ENCODE data around the gene CEP112. TPM values are rescaled to one million over a fixed set of nuclear protein-coding genes. Genes with fewer than 3 reads are reported as not detected.

CEP112 gene
- total and polyA plus RNA-seq, 2 donors = 4.6 to 8.5 TPM

- 96% methylated on average over 7 of the region's 7 CpGs for WGBS
- no peak overlapping the region for H3K27ac ChIP-seq (ENCODE audit: low read depth in 1 of 2, low read length in 1 of 2)
- no peaks in the 10 kb centered on the region for H3K27me3 ChIP-seq (ENCODE audit: control insufficient read depth in 2 of 2, insufficient read depth in 1 of 2, low read length in 1 of 2)
- no peak overlapping the region for H3K4me3 ChIP-seq (ENCODE audit: low read length in 2 of 2)
- H3K4me1 ChIP-seq (ENCODE audit: control insufficient read depth in 2 of 2, insufficient read depth in 2 of 2, low read length in 2 of 2) = no peaks in the 10 kb centered on the region
- no peaks in the 10 kb centered on the region for H3K9me3 ChIP-seq (ENCODE audit: control insufficient read depth in 2 of 2, insufficient read depth in 1 of 2, low read length in 1 of 2)
- H3K36me3 ChIP-seq (ENCODE audit: control insufficient read depth in 2 of 2, insufficient read depth in 2 of 2, low read length in 1 of 2) = no peaks in the 10 kb centered on the region
- DNase-seq (ENCODE audit: low read depth in 6 of 9, low spot score in 9 of 9) = no peak
Measured at GRCh38 chr17:65670667-65671371, 521.1 kb downstream of the CEP112 start.

- DNase-seq (ENCODE audit: low read depth in 6 of 9, low spot score in 9 of 9) = no peak
- 94% methylated on average over 5 of the region's 5 CpGs for WGBS
- Histone ChIP-seq H3K27ac (ENCODE audit: low read depth in 1 of 2, low read length in 1 of 2) (no peak overlapping the region), H3K4me1 (ENCODE audit: control insufficient read depth in 2 of 2, insufficient read depth in 2 of 2, low read length in 2 of 2) (no peaks in the 10 kb centered on the region), H3K36me3 (ENCODE audit: control insufficient read depth in 2 of 2, insufficient read depth in 2 of 2, low read length in 1 of 2) (no peaks in the 10 kb centered on the region), H3K9me3 (ENCODE audit: control insufficient read depth in 2 of 2, insufficient read depth in 1 of 2, low read length in 1 of 2) (no peaks in the 10 kb centered on the region), H3K4me3 (ENCODE audit: low read length in 2 of 2) (no peak overlapping the region), H3K27me3 (ENCODE audit: control insufficient read depth in 2 of 2, insufficient read depth in 1 of 2, low read length in 1 of 2) (no peaks in the 10 kb centered on the region)
Measured at GRCh38 chr17:65668211-65668610, 523.7 kb downstream of the CEP112 start.

GRCh38 chr17:65667656-65668055, 524.3 kb downstream of the CEP112 start:
- Histone ChIP-seq H3K36me3 (ENCODE audit: control insufficient read depth in 2 of 2, insufficient read depth in 2 of 2, low read length in 1 of 2) (no peaks in the 10 kb centered on the region), H3K27me3 (ENCODE audit: control insufficient read depth in 2 of 2, insufficient read depth in 1 of 2, low read length in 1 of 2) (no peaks in the 10 kb centered on the region), H3K27ac (ENCODE audit: low read depth in 1 of 2, low read length in 1 of 2) (no peak overlapping the region), H3K4me1 (ENCODE audit: control insufficient read depth in 2 of 2, insufficient read depth in 2 of 2, low read length in 2 of 2) (no peaks in the 10 kb centered on the region), H3K9me3 (ENCODE audit: control insufficient read depth in 2 of 2, insufficient read depth in 1 of 2, low read length in 1 of 2) (no peaks in the 10 kb centered on the region), H3K4me3 (ENCODE audit: low read length in 2 of 2) (no peak overlapping the region)
- WGBS = 98% methylated on average over 8 of the region's 8 CpGs
- DNase-seq (ENCODE audit: low read depth in 6 of 9, low spot score in 9 of 9) = no peak

GRCh38 chr17:65666876-65667321, 525.0 kb downstream of the CEP112 start:
- WGBS = 97% methylated on average over 1 of the region's 1 CpG
- no peak for DNase-seq (ENCODE audit: low read depth in 6 of 9, low spot score in 9 of 9)
- Histone ChIP-seq H3K4me1 (ENCODE audit: control insufficient read depth in 2 of 2, insufficient read depth in 2 of 2, low read length in 2 of 2) (no peaks in the 10 kb centered on the region), H3K9me3 (ENCODE audit: control insufficient read depth in 2 of 2, insufficient read depth in 1 of 2, low read length in 1 of 2) (no peaks in the 10 kb centered on the region), H3K27me3 (ENCODE audit: control insufficient read depth in 2 of 2, insufficient read depth in 1 of 2, low read length in 1 of 2) (no peaks in the 10 kb centered on the region), H3K4me3 (ENCODE audit: low read length in 2 of 2) (no peak overlapping the region), H3K27ac (ENCODE audit: low read depth in 1 of 2, low read length in 1 of 2) (no peak overlapping the region), H3K36me3 (ENCODE audit: control insufficient read depth in 2 of 2, insufficient read depth in 2 of 2, low read length in 1 of 2) (no peaks in the 10 kb centered on the region)

- Histone ChIP-seq H3K4me1 (ENCODE audit: control insufficient read depth in 2 of 2, insufficient read depth in 2 of 2, low read length in 2 of 2) (no peaks in the 10 kb centered on the region), H3K27me3 (ENCODE audit: control insufficient read depth in 2 of 2, insufficient read depth in 1 of 2, low read length in 1 of 2) (no peaks in the 10 kb centered on the region), H3K27ac (ENCODE audit: low read depth in 1 of 2, low read length in 1 of 2) (no peak overlapping the region), H3K9me3 (ENCODE audit: control insufficient read depth in 2 of 2, insufficient read depth in 1 of 2, low read length in 1 of 2) (no peaks in the 10 kb centered on the region), H3K4me3 (ENCODE audit: low read length in 2 of 2) (no peak overlapping the region), H3K36me3 (ENCODE audit: control insufficient read depth in 2 of 2, insufficient read depth in 2 of 2, low read length in 1 of 2) (no peaks in the 10 kb centered on the region)
- 94% methylated on average over 2 of the region's 2 CpGs for WGBS
- DNase-seq (ENCODE audit: low read depth in 6 of 9, low spot score in 9 of 9) = no peak
Measured at GRCh38 chr17:65665966-65666365, 526.0 kb downstream of the CEP112 start.

GRCh38 chr17:65664696-65665095, 527.2 kb downstream of the CEP112 start:
- Histone ChIP-seq H3K4me1 (ENCODE audit: control insufficient read depth in 2 of 2, insufficient read depth in 2 of 2, low read length in 2 of 2) (no peaks in the 10 kb centered on the region), H3K27me3 (ENCODE audit: control insufficient read depth in 2 of 2, insufficient read depth in 1 of 2, low read length in 1 of 2) (no peaks in the 10 kb centered on the region)
- 98% methylated on average over 1 of the region's 1 CpG for WGBS

GRCh38 chr17:65664266-65664665, 527.7 kb downstream of the CEP112 start:
- no peak for DNase-seq (ENCODE audit: low read depth in 6 of 9, low spot score in 9 of 9)
- H3K4me3 ChIP-seq (ENCODE audit: low read length in 2 of 2) = no peak overlapping the region
- no peaks in the 10 kb centered on the region for H3K27me3 ChIP-seq (ENCODE audit: control insufficient read depth in 2 of 2, insufficient read depth in 1 of 2, low read length in 1 of 2)
- no peak overlapping the region for H3K27ac ChIP-seq (ENCODE audit: low read depth in 1 of 2, low read length in 1 of 2)
- WGBS = 96% methylated on average over 4 of the region's 4 CpGs
- no peaks in the 10 kb centered on the region for H3K9me3 ChIP-seq (ENCODE audit: control insufficient read depth in 2 of 2, insufficient read depth in 1 of 2, low read length in 1 of 2)
- no peaks in the 10 kb centered on the region for H3K4me1 ChIP-seq (ENCODE audit: control insufficient read depth in 2 of 2, insufficient read depth in 2 of 2, low read length in 2 of 2)
- no peaks in the 10 kb centered on the region for H3K36me3 ChIP-seq (ENCODE audit: control insufficient read depth in 2 of 2, insufficient read depth in 2 of 2, low read length in 1 of 2)

More at GRCh38 chr17:65664696-65665095, 527.2 kb downstream of the CEP112 start:
- Histone ChIP-seq H3K9me3 (ENCODE audit: control insufficient read depth in 2 of 2, insufficient read depth in 1 of 2, low read length in 1 of 2) (no peaks in the 10 kb centered on the region), H3K36me3 (ENCODE audit: control insufficient read depth in 2 of 2, insufficient read depth in 2 of 2, low read length in 1 of 2) (no peaks in the 10 kb centered on the region), H3K27ac (ENCODE audit: low read depth in 1 of 2, low read length in 1 of 2) (no peak overlapping the region), H3K4me3 (ENCODE audit: low read length in 2 of 2) (no peak overlapping the region)
- DNase-seq (ENCODE audit: low read depth in 6 of 9, low spot score in 9 of 9) = no peak

GRCh38 chr17:65662196-65662595, 529.7 kb downstream of the CEP112 start:
- H3K4me3 ChIP-seq (ENCODE audit: low read length in 2 of 2) = no peak overlapping the region
- H3K4me1 ChIP-seq (ENCODE audit: control insufficient read depth in 2 of 2, insufficient read depth in 2 of 2, low read length in 2 of 2) = no peaks in the 10 kb centered on the region
- H3K27ac ChIP-seq (ENCODE audit: low read depth in 1 of 2, low read length in 1 of 2) = no peak overlapping the region
- no peaks in the 10 kb centered on the region for H3K9me3 ChIP-seq (ENCODE audit: control insufficient read depth in 2 of 2, insufficient read depth in 1 of 2, low read length in 1 of 2)
- WGBS = 96% methylated on average over 1 of the region's 1 CpG
- no peaks in the 10 kb centered on the region for H3K27me3 ChIP-seq (ENCODE audit: control insufficient read depth in 2 of 2, insufficient read depth in 1 of 2, low read length in 1 of 2)
- DNase-seq (ENCODE audit: low read depth in 6 of 9, low spot score in 9 of 9) = no peak
- H3K36me3 ChIP-seq (ENCODE audit: control insufficient read depth in 2 of 2, insufficient read depth in 2 of 2, low read length in 1 of 2) = no peaks in the 10 kb centered on the region

- Histone ChIP-seq H3K9me3 (ENCODE audit: control insufficient read depth in 2 of 2, insufficient read depth in 1 of 2, low read length in 1 of 2) (no peaks in the 10 kb centered on the region), H3K27me3 (ENCODE audit: control insufficient read depth in 2 of 2, insufficient read depth in 1 of 2, low read length in 1 of 2) (no peaks in the 10 kb centered on the region), H3K4me3 (ENCODE audit: low read length in 2 of 2) (no peak overlapping the region), H3K4me1 (ENCODE audit: control insufficient read depth in 2 of 2, insufficient read depth in 2 of 2, low read length in 2 of 2) (no peaks in the 10 kb centered on the region), H3K27ac (ENCODE audit: low read depth in 1 of 2, low read length in 1 of 2) (no peak overlapping the region), H3K36me3 (ENCODE audit: control insufficient read depth in 2 of 2, insufficient read depth in 2 of 2, low read length in 1 of 2) (no peaks in the 10 kb centered on the region)
- over 99% methylated on average over 2 of the region's 2 CpGs for WGBS
- DNase-seq (ENCODE audit: low read depth in 6 of 9, low spot score in 9 of 9) = no peak
Measured at GRCh38 chr17:65660947-65661346, 531.0 kb downstream of the CEP112 start.

All from thymus (tissue), 11 donors.